GM23338 (cell line): ENCODE measurements around the gene FAM89B. TPM values are rescaled to one million over a fixed set of nuclear protein-coding genes. Genes with fewer than 3 reads are reported as not detected.

ENCODE experiments used
- ATAC-seq: fragments of 200-7000 bp; cut with Tn5 transposase; 3 replicates; pipeline ENCODE4 v1.9.1; 2020
- DNase-seq: peaks from one replicate; pipeline ENCODE4 v3.0.0-alpha.2; 2015; ENCODE audit warnings: low spot score
- H2AFZ ChIP-seq: fragments of 200-600 bp; sonication (generic); 2 replicates; pipeline ENCODE4 v1.8.0; 2016; ENCODE audit warnings: antibody characterized with exemption, mild to moderate bottlenecking, moderate library complexity
- H3F3A ChIP-seq: fragments of 200-600 bp; sonication (generic); replicated peaks from 2 replicates; pipeline ENCODE4 v1.8.0; 2017; ENCODE audit warnings: antibody characterized with exemption, mixed run types, low read depth
- H3K27ac ChIP-seq: fragments of 200-600 bp; sonication (generic); 2 replicates; pipeline ENCODE4 v1.6.1; 2016; ENCODE audit warnings: low read depth
- H3K27me3 ChIP-seq: fragments of 200-600 bp; sonication (generic); 2 replicates; pipeline ENCODE4 v1.8.0; 2016; ENCODE audit warnings: mild to moderate bottlenecking, mixed run types, moderate library complexity; ENCODE audit not compliant: insufficient read depth
- H3K36me3 ChIP-seq: fragments of 200-600 bp; sonication (generic); 2 replicates; pipeline ENCODE4 v1.8.0; 2016; ENCODE audit warnings: mild to moderate bottlenecking; ENCODE audit not compliant: insufficient read depth
- H3K4me1 ChIP-seq: fragments of 200-600 bp; sonication (generic); 2 replicates; pipeline ENCODE4 v1.8.0; 2016; ENCODE audit warnings: mild to moderate bottlenecking, moderate library complexity; ENCODE audit not compliant: insufficient read depth
- H3K4me2 ChIP-seq: fragments of 200-600 bp; sonication (generic); 2 replicates; pipeline ENCODE4 v1.7.1; 2017; ENCODE audit warnings: mixed run types
- H3K4me3 ChIP-seq: fragments of 200-600 bp; sonication (generic); 2 replicates; pipeline ENCODE4 v1.6.1; 2016; ENCODE audit warnings: mixed run types
- H3K79me2 ChIP-seq: fragments of 200-600 bp; sonication (generic); replicated peaks from 2 replicates; pipeline ENCODE4 v1.8.0; 2017; ENCODE audit warnings: mild to moderate bottlenecking; ENCODE audit not compliant: insufficient read depth
- H3K9me2 ChIP-seq: fragments of 200-600 bp; sonication (generic); 2 replicates; pipeline ENCODE4 v1.8.0; 2017; ENCODE audit not compliant: insufficient read depth
- H4K20me1 ChIP-seq: fragments of 200-600 bp; sonication (generic); replicated peaks from 2 replicates; pipeline ENCODE4 v1.8.0; 2017; ENCODE audit warnings: mild to moderate bottlenecking; ENCODE audit not compliant: insufficient read depth
- H3K27ac Mint-ChIP-seq: 2 replicates; pipeline ENCODE4 v1.8.0; 2020; ENCODE audit warnings: inconsistent platforms, mild to moderate bottlenecking, moderate library complexity, mixed read lengths
- H3K27me3 Mint-ChIP-seq: 3 replicates; pipeline ENCODE4 v1.8.0; 2022; ENCODE audit warnings: low read depth, mild to moderate bottlenecking, moderate library complexity, mixed read lengths, inconsistent platforms; ENCODE audit not compliant: insufficient read depth, poor library complexity
- H3K36me3 Mint-ChIP-seq: 3 replicates; pipeline ENCODE4 v1.8.0; 2021; ENCODE audit warnings: low read depth, mild to moderate bottlenecking, inconsistent platforms, moderate library complexity, mixed read lengths
- H3K4me1 Mint-ChIP-seq: 3 replicates; pipeline ENCODE4 v1.8.0; 2020; ENCODE audit warnings: mild to moderate bottlenecking, inconsistent platforms, mixed read lengths
- H3K4me3 Mint-ChIP-seq: 3 replicates; pipeline ENCODE4 v1.8.0; 2021; ENCODE audit warnings: moderate library complexity, mild to moderate bottlenecking, inconsistent platforms, mixed read lengths
- H3K9me3 Mint-ChIP-seq: 3 replicates; pipeline ENCODE4 v1.8.0; 2020; ENCODE audit warnings: moderate library complexity, mild to moderate bottlenecking, inconsistent platforms, mixed read lengths
- CREB1 ChIP-seq: fragments of 250-450 bp; sonication (Bioruptor Pico); IDR thresholded peaks from 2 replicates; pipeline ENCODE4 v1.5.0; 2020; ENCODE audit warnings: low read depth, mild to moderate bottlenecking, moderate library complexity
- ETS1 ChIP-seq: IDR thresholded peaks from 2 replicates; pipeline ENCODE4 v1.6.1; 2016; ENCODE audit warnings: antibody characterized with exemption
- EZH2 ChIP-seq: fragments of 200-600 bp; sonication (generic); IDR thresholded peaks from one replicate; pipeline ENCODE4 v1.8.0; 2017; ENCODE audit warnings: antibody characterized with exemption, mild to moderate bottlenecking, low read depth; ENCODE audit not compliant: unreplicated experiment
- EZH2phosphoT487 ChIP-seq: fragments of 200-600 bp; sonication (generic); IDR thresholded peaks from one replicate; pipeline ENCODE4 v1.8.1; 2018; ENCODE audit warnings: antibody characterized with exemption; ENCODE audit not compliant: unreplicated experiment
- JUNB ChIP-seq: IDR thresholded peaks from one replicate; pipeline ENCODE4 v1.6.1; 2016; ENCODE audit warnings: antibody characterized with exemption; ENCODE audit not compliant: unreplicated experiment
- POLR2AphosphoS5 ChIP-seq: IDR thresholded peaks from 2 replicates; pipeline ENCODE4 v1.6.1; 2016; ENCODE audit warnings: antibody characterized with exemption, low read depth
- STAT1 ChIP-seq: IDR thresholded peaks from one replicate; pipeline ENCODE4 v1.6.1; 2016; ENCODE audit warnings: antibody characterized with exemption; ENCODE audit not compliant: unreplicated experiment
- ZNF331 ChIP-seq: fragments of 250-450 bp; sonication (Bioruptor Pico); IDR thresholded peaks from 2 replicates; pipeline ENCODE4 v1.5.0; 2020; ENCODE audit warnings: low read depth, mild to moderate bottlenecking, moderate library complexity
- polyA plus RNA-seq: library from polyadenylated mRNA; unstranded; fragments of >200 nt; fragmentation: Nextera tagmentation; extraction: Ambion mirVana; gene quantifications from 2 replicates; pipeline ENCODE4 v1.2.1, GENCODE V29; 2016
- total RNA-seq: library from RNA; depleted of rRNA; stranded (reverse); fragments of >200 nt; shearing (Covaris generic); gene quantifications from 2 replicates; pipeline ENCODE4 v1.2.3, GENCODE V29; 2014
- TF ChIP-seq, protein P1 (sequence below): fragments of 250-450 bp; sonication (Bioruptor Pico); IDR thresholded peaks from 2 replicates; pipeline ENCODE4 v1.5.0; 2020; ENCODE audit warnings: mild to moderate bottlenecking, moderate library complexity
- TF ChIP-seq, protein P2 (sequence below): IDR thresholded peaks from one replicate; pipeline ENCODE4 v1.6.1; 2018; ENCODE audit warnings: antibody characterized with exemption; ENCODE audit not compliant: unreplicated experiment

FAM89B gene
- total and polyA plus RNA-seq, 2 experiments from 2014 or later: 13.0 to 18.2 TPM

DNA sequence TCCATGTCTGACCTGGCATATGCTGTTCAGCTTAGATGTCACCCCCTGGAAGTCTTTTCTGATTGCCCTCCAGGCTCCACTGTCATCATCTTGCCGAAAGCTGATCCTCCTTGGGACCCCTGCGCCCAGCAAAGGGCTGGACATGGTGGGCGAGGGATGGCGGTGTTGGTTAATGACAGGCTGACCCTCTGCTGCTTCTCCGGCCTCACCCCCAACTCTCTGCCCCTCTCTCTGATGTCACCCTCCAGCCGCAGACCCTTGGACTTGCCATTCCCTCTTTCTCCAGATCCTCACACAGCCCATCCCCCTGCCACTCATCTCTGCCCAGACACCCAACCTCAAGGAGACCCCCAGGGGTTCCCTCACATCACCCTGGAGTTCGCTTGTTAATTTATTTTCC is 5.8 kb downstream of the FAM89B start:
- Histone ChIP-seq H3K79me2 (no peaks in the 10 kb centered on the region), H3K9me2 (no peaks in the 10 kb centered on the region), H3K36me3 (no peaks in the 10 kb centered on the region), H3K4me3 (no peak overlapping the region), H3K27me3 (peaks cover 51% of the 10 kb centered on the region), H3K27ac (no peak overlapping the region), H3K4me1 (peaks cover 11% of the 10 kb centered on the region), H4K20me1 (peaks cover 4% of the 10 kb centered on the region; the same call in 1 of the 2 replicates), H3K4me2 (no peak overlapping the region), H3F3A (peaks cover 20% of the 10 kb centered on the region), H2AFZ (no peak overlapping the region)
- DNase-seq: no peak
- no peak for ATAC-seq
- no peak overlapping the region; the same call in 2 of the 3 replicates for H3K4me3 Mint-ChIP-seq
- peaks cover 51% of the 10 kb centered on the region for H3K27me3 Mint-ChIP-seq
- peaks cover 25% of the 10 kb centered on the region for H3K4me1 Mint-ChIP-seq
- no peaks in the 10 kb centered on the region for H3K9me3 Mint-ChIP-seq
- peaks cover 6% of the 10 kb centered on the region for H3K36me3 Mint-ChIP-seq
- H3K27ac Mint-ChIP-seq: no peak overlapping the region
- no peak for TF ChIP-seq ETS1

DNA sequence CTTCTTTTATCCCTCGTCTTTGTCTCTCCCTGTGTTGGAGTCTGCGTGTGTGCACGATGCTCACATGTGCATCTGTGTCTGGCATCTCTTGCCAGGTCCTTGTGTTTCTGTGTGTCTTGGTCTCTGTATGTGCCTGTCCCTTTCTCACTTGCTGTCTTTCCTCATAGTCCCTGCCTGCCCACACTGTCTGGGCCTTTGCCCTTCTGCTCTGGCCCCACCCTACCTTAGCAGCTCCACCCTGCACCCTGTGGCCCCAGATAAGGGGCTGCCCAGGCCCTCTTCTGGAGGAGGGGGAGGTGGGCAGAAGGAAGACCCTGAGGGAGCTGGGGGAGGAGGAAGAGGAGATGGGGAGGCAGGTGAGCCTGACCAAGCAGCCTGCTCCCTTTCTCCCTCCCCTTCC is 6.3 kb downstream of the FAM89B start:
- H3K4me3 Mint-ChIP-seq: no peak overlapping the region; the same call in 2 of the 3 replicates
- H3K9me3 Mint-ChIP-seq: no peaks in the 10 kb centered on the region
- Histone ChIP-seq H3K36me3 (no peaks in the 10 kb centered on the region), H2AFZ (no peak overlapping the region), H3K9me2 (no peaks in the 10 kb centered on the region), H3K79me2 (no peaks in the 10 kb centered on the region), H3K27me3 (peaks cover 56% of the 10 kb centered on the region), H3F3A (peaks cover 17% of the 10 kb centered on the region), H3K4me2 (no peak overlapping the region), H3K4me1 (peaks cover 11% of the 10 kb centered on the region), H3K4me3 (no peak overlapping the region), H3K27ac (no peak overlapping the region), H4K20me1 (peaks cover 4% of the 10 kb centered on the region; the same call in 1 of the 2 replicates)
- no peak overlapping the region for H3K27ac Mint-ChIP-seq
- ATAC-seq (no peak), DNase-seq (no peak)
- H3K4me1 Mint-ChIP-seq: peaks cover 22% of the 10 kb centered on the region
- H3K27me3 Mint-ChIP-seq: peaks cover 55% of the 10 kb centered on the region
- peaks cover 3% of the 10 kb centered on the region; the same call in 2 of the 3 replicates for H3K36me3 Mint-ChIP-seq
- no peak for TF ChIP-seq EZH2
- no peak for TF ChIP-seq POLR2AphosphoS5
- TF ChIP-seq ETS1: no peak
- TF ChIP-seq ZNF331 (CRISPR knock-in tag): no peak
- TF ChIP-seq STAT1: no peak
- TF ChIP-seq JUNB: no peak
- TF ChIP-seq EZH2phosphoT487: no peak
- TF ChIP-seq, protein P1, sequence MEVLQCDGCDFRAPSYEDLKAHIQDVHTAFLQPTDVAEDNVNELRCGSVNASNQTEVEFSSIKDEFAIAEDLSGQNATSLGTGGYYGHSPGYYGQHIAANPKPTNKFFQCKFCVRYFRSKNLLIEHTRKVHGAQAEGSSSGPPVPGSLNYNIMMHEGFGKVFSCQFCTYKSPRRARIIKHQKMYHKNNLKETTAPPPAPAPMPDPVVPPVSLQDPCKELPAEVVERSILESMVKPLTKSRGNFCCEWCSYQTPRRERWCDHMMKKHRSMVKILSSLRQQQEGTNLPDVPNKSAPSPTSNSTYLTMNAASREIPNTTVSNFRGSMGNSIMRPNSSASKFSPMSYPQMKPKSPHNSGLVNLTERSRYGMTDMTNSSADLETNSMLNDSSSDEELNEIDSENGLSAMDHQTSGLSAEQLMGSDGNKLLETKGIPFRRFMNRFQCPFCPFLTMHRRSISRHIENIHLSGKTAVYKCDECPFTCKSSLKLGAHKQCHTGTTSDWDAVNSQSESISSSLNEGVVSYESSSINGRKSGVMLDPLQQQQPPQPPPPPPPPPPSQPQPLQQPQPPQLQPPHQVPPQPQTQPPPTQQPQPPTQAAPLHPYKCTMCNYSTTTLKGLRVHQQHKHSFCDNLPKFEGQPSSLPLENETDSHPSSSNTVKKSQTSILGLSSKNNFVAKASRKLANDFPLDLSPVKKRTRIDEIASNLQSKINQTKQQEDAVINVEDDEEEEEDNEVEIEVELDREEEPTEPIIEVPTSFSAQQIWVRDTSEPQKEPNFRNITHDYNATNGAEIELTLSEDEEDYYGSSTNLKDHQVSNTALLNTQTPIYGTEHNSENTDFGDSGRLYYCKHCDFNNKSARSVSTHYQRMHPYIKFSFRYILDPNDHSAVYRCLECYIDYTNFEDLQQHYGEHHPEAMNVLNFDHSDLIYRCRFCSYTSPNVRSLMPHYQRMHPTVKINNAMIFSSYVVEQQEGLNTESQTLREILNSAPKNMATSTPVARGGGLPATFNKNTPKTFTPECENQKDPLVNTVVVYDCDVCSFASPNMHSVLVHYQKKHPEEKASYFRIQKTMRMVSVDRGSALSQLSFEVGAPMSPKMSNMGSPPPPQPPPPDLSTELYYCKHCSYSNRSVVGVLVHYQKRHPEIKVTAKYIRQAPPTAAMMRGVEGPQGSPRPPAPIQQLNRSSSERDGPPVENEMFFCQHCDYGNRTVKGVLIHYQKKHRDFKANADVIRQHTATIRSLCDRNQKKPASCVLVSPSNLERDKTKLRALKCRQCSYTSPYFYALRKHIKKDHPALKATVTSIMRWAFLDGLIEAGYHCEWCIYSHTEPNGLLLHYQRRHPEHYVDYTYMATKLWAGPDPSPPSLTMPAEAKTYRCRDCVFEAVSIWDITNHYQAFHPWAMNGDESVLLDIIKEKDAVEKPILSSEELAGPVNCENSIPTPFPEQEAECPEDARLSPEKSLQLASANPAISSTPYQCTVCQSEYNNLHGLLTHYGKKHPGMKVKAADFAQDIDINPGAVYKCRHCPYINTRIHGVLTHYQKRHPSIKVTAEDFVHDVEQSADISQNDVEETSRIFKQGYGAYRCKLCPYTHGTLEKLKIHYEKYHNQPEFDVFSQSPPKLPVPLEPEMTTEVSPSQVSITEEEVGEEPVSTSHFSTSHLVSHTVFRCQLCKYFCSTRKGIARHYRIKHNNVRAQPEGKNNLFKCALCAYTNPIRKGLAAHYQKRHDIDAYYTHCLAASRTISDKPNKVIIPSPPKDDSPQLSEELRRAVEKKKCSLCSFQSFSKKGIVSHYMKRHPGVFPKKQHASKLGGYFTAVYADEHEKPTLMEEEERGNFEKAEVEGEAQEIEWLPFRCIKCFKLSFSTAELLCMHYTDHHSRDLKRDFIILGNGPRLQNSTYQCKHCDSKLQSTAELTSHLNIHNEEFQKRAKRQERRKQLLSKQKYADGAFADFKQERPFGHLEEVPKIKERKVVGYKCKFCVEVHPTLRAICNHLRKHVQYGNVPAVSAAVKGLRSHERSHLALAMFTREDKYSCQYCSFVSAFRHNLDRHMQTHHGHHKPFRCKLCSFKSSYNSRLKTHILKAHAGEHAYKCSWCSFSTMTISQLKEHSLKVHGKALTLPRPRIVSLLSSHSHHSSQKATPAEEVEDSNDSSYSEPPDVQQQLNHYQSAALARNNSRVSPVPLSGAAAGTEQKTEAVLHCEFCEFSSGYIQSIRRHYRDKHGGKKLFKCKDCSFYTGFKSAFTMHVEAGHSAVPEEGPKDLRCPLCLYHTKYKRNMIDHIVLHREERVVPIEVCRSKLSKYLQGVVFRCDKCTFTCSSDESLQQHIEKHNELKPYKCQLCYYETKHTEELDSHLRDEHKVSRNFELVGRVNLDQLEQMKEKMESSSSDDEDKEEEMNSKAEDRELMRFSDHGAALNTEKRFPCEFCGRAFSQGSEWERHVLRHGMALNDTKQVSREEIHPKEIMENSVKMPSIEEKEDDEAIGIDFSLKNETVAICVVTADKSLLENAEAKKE (CRISPR knock-in tag): no peak
- TF ChIP-seq CREB1 (CRISPR knock-in tag): no peak
- TF ChIP-seq, protein P2, sequence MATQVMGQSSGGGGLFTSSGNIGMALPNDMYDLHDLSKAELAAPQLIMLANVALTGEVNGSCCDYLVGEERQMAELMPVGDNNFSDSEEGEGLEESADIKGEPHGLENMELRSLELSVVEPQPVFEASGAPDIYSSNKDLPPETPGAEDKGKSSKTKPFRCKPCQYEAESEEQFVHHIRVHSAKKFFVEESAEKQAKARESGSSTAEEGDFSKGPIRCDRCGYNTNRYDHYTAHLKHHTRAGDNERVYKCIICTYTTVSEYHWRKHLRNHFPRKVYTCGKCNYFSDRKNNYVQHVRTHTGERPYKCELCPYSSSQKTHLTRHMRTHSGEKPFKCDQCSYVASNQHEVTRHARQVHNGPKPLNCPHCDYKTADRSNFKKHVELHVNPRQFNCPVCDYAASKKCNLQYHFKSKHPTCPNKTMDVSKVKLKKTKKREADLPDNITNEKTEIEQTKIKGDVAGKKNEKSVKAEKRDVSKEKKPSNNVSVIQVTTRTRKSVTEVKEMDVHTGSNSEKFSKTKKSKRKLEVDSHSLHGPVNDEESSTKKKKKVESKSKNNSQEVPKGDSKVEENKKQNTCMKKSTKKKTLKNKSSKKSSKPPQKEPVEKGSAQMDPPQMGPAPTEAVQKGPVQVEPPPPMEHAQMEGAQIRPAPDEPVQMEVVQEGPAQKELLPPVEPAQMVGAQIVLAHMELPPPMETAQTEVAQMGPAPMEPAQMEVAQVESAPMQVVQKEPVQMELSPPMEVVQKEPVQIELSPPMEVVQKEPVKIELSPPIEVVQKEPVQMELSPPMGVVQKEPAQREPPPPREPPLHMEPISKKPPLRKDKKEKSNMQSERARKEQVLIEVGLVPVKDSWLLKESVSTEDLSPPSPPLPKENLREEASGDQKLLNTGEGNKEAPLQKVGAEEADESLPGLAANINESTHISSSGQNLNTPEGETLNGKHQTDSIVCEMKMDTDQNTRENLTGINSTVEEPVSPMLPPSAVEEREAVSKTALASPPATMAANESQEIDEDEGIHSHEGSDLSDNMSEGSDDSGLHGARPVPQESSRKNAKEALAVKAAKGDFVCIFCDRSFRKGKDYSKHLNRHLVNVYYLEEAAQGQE: no peak
